GM10266 (cell line): Measurements from ENCODE around the gene CMTM4.
A peak's percentile ranks its signal among the peaks of the same experiment; 100 is the strongest.

Source experiments
- DNase-seq: peaks from one replicate; pipeline ENCODE4 v3.0.0; 2012; ENCODE audit errors: extremely low spot score
- TF ChIP-seq, protein P1 (sequence below): IDR thresholded peaks from 2 replicates; pipeline ENCODE4 v1.5.1; 2012; ENCODE audit warnings: mild to moderate bottlenecking, low read depth; ENCODE audit not compliant: control insufficient read depth, insufficient read depth; ENCODE audit errors: missing control alignments

Gene CMTM4

DNA sequence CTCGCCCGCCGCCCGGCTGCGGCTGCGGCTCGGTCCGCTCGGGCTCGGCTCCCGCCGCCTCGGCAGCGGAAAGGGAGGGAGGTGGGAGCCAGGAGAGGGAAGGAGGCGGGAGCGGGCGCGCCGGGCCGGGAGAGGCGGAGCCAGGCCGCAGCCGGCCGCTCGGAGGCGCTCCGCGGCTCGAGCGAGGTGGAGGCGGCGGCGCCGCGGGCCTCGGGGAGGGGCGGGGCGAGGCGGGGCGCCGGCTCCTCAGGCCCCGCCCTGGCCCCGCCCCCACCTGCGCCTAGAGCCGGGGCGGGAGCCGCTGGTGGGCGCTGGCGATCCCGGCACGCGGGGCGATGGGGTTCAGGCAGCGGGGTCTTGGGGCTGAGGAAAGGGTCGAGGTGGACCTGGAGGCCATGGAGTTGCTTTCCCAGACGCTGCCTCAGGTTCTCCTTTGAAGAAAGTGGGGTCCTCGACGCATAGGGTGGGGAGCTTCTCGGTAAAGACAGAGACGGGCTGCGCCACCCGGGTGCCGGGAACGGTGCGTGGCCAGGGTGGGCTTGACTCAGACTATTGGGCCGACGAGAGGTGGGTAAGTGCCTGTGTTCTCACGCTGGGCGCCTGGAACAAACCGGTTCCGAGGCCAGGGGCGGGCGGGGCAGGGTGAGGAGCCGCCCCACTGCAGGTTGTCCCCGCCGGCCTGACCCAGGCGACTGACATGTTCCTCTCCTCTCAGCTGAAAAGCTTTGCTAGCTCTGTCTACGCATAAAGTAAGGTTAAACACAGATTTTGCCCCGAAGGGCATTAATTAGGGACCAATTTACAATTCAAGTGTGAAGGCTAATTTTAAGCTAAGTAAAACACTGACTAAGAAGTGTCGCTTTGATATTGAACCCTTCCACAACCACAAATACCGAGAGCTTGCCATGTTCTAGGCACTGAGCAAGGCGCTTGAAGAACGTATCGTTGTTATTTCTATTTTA, at the start of gene CMTM4:
CMTM4 (minus strand) TSS at position 75 of the 962 bp plus-strand sequence. CDS start 218 bp downstream, outside the sequence.
- TF ChIP-seq, protein P1, sequence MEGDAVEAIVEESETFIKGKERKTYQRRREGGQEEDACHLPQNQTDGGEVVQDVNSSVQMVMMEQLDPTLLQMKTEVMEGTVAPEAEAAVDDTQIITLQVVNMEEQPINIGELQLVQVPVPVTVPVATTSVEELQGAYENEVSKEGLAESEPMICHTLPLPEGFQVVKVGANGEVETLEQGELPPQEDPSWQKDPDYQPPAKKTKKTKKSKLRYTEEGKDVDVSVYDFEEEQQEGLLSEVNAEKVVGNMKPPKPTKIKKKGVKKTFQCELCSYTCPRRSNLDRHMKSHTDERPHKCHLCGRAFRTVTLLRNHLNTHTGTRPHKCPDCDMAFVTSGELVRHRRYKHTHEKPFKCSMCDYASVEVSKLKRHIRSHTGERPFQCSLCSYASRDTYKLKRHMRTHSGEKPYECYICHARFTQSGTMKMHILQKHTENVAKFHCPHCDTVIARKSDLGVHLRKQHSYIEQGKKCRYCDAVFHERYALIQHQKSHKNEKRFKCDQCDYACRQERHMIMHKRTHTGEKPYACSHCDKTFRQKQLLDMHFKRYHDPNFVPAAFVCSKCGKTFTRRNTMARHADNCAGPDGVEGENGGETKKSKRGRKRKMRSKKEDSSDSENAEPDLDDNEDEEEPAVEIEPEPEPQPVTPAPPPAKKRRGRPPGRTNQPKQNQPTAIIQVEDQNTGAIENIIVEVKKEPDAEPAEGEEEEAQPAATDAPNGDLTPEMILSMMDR = peak; percentile 46

DNA sequence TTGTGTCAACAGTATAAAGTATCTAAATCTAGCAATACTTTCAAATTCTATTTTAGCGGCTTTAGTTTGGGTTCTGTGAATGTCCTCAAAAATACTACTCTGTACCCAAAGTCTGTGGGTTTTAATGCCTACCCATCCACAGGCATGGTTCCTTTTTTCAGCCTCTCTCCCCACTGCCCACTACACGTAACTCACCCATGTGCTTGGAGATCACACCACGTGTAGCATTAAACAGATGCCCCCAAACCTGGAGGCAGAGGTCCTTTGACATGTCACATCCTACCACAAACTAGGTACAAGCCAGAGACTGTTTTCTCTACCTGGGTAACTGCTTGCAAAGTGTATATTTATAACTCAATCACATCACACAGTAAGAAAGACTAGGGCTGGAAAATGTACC, 49.5 kb upstream of the CMTM4 start:
- no peak for DNase-seq
- TF ChIP-seq, protein P1 = no peak

More for the DNA sequence above, at the start of gene CMTM4:
- peak; percentile 97 for DNase-seq

DNA sequence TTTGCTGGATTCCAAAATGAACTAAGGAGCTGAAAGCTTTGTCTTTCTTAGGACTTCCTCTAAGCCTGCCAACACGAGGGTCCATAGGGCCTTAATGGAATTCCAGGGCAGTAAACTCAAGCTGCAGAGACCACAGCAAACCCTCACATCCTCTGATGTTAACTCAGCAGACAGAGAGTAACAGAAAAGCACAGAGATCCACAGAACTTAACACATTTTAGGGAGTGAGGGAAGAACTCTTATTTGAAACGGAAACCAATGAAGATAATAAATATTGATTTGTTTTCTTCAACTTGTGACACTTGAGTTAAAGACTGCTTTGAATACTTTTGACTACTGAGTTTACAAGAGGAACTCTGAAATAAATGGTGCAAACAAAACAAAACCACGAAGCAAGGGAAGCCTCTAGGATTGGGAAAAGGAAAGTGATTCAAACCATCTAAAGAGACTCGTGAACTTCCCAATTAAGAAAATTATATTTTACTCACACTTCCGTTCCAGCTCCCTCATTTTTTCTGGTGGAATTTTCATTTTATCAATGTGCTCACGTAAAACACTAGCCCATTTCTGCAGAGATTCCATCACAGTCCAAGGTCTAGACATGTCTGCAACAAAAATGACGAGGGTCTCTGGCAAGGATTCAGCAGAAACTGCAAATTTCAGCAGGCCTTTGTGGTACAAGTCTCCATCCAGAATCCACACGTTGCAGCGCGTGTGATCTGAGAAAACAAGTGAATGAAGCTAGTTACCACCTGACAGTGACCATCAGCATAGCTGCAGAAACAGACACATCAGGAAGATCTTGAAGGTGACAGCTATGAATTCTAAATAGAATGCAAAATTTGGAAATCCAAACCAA, 45.6 kb upstream of the CMTM4 start:
- no peak for DNase-seq
- TF ChIP-seq, protein P1 = no peak

- TF ChIP-seq, protein P1 = no peak
- DNase-seq = no peak
Measured at GRCh38 chr16:66741169-66741900, 44.8 kb upstream of the CMTM4 start.

GRCh38 chr16:66740533-66740932, 44.0 kb upstream of the CMTM4 start:
- TF ChIP-seq, protein P1 = no peak
- no peak for DNase-seq

DNA sequence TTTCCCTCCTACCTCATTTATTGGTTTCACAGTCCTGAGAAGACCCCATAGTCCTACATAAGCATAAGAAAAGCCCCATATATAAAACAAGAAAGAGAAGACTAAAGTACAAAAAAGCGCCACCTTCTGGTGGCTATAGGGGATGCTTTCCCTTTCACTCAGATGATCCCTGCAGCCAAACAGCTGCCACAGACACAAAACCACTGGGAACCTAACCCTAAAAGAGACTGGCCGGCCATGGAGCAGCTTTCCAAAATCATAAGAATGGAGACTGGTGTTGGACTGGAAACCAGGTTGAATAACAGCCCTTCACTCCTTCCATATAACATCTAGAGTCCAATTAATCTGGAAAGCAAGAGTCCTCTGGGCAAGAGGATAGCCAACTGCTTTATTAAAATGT, 43.5 kb upstream of the CMTM4 start:
- TF ChIP-seq, protein P1 = peak; percentile 54
- DNase-seq = peak; percentile 46
